Measurements from ENCODE around the gene APOBEC2. TPM values are rescaled to one million over a fixed set of nuclear protein-coding genes. Genes with fewer than 3 reads are reported as not detected.

The APOBEC2 gene
- not detected in 2 replicates for total RNA-seq

DNA sequence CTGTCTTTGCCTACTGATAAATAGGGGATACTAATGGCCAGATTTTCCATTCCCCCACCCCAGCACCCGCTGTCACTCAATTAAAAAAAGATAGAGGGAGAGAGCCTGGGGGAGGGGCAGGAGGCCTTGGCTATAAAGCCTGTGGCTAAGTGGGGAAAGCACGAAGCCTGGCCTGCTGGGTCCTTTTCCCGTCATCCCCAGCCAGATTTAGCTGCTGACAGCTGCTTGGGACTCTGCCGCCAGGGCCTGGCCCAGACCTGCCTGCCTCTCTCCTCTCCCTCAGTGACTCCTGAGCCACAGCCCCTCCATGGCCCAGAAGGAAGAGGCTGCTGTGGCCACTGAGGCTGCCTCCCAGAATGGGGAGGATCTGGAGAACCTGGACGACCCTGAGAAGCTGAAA is at the start of gene APOBEC2:
Gene APOBEC2, plus strand, starts transcription at position 162 of the 400 bp plus-strand sequence. Its CDS starts 146 bp downstream, at position 308.

DNA sequence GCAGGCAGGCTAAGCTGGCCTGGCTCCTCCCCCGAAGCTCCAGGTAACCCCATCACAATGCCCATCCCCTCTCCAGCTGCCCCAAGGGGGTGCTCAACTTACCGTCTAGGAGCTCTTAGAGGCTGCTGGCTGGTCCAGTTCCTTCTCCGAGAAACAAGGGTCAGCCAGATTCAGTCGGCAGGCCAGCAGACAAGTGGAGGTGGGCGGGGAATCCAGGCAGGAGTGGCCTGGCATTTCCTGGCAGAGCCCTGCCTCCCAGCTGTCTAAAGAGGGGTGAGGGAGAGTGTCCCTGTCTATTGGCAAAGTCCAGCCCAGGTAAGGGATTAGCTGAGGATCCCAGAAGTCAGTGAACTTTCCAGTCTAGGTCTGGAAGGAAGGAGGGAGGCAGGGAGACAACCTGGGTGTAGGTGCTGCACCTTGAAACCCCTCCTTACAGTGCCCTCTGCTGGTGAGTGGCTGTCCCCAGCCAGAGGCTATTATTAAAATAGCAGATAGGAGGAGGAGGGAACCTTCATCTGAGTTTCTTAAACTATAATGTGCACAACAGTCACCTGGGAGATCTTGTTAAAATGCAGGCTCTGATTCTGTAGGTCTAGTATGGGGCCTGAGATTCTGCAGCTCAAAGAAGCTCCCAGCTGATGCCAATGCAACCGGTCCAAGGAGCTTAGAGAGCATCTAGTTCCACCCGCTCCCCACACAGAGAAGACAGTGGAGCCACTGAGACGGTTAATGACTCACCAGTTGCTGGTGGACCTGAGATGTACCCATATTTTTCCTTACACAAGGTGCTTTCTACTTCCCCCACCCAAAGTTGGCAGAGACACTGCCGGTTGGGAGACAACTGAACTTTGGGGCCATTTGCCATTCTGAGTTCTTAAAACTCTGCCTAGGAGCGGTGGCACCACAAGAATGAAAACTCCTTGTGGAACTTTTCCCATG is 13.7 kb upstream of the APOBEC2 start, which contains the start of gene UNC5CL:
Gene UNC5CL, minus strand, starts transcription at position 162 of the 939 bp plus-strand sequence. CDS start 4,147 bp downstream, outside the sequence.

DNA sequence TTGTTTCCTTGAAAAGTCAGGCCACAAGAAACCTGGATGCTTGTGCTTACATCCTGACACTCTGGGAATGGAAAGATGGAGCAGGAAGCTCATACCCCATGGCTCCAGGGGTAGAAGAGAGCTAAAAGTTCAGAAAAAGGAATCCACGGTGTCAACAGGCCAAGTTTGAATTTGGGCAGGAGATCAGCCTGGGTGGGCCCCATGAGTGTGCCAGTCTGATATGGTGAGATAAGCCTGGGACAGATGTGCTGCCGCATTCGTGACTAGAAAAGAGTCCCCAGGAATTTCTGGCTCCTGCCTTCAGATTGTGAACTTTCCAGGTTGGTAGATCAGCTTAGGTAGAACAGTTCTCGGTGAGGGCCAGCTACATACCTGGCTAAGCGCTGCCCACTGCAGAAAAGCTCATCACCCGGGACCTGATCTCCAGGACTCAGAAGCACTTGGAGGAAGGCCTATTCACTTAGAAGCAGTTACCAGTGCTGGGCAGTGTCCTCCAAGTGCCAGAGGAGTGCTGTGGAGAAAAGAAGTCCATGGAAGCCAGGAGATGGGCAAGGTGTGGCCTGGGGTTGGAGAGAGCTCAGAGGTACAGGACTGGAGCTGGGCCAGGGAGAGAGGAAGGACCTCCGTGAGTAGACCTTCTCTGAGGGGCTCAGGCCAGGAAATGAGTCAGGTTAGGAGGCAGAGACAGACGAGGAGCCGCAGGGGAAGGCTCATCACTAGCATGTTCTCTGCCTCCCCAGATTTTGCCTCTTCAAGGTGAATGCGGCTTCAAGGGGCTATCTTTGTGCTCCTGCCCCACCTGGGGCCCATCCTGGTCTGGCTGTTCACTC is 10.6 kb upstream of the APOBEC2 start, which contains the start of gene TSPO2:
Gene TSPO2, plus strand, starts transcription at position 242 of the 830 bp plus-strand sequence. Its CDS starts 519 bp downstream, at position 761.

GRCh38 chr6:41071923-41072835 is 19.2 kb downstream of the APOBEC2 start, which contains the start of gene OARD1:
Gene OARD1, minus strand, starts transcription at chr6:41072356. Its CDS starts 722 bp downstream, at chr6:41071634.

DNA sequence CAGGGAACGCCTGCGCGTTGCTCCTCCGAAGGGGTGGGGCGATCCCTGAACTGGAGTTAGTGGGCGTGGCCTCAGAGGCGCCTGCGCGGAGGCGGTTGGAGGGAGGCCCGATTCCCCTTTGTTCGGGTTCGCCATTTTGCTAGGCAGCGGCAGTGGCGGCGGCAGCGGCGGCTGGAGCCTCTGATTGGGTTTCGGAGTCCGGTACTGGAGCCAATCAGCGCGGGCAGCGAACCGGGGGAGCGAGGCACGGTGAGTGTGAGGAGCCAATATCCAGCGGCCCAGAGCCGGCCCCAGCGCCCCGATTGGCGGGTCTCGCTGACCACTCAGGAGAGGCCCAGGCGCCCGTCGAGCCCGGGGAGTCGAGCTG is 19.8 kb downstream of the APOBEC2 start, which contains the start of gene NFYA:
Gene NFYA, plus strand, starts transcription at position 139 of the 367 bp plus-strand sequence. CDS start 6,116 bp downstream, outside the sequence.

Other genes starting within 250 kb of the APOBEC2 start
- 0.43 and 1.2 TPM in 2 replicates for gene UNC5CL, start 14.0 kb upstream of the APOBEC2 start, total RNA-seq
- gene TSPO2, start 10.7 kb upstream of the APOBEC2 start, total RNA-seq: not detected in 2 replicates
- 8.2 and 16.2 TPM in 2 replicates for gene OARD1, start 19.2 kb downstream of the APOBEC2 start, total RNA-seq
- 11.9 and 14.9 TPM in 2 replicates for gene NFYA, start 19.8 kb downstream of the APOBEC2 start, total RNA-seq
- not detected in 2 replicates for gene TREML1, start 101.1 kb downstream of the APOBEC2 start, total RNA-seq
- 2.8 and 3.1 TPM in 2 replicates for gene TREM2, start 109.9 kb downstream of the APOBEC2 start, total RNA-seq
- not detected in 2 replicates for gene TREML2, start 147.9 kb downstream of the APOBEC2 start, total RNA-seq
- gene TREML4, start 175.1 kb downstream of the APOBEC2 start, total RNA-seq: not detected in 2 replicates
- gene TREM1, start 233.5 kb downstream of the APOBEC2 start, total RNA-seq: 0.72 TPM in 1 of 2 replicates, not detected in the other

All from tracheal epithelial cell (primary cell).